ENCODE measurements around the gene IL17RE. TPM values are rescaled to one million over a fixed set of nuclear protein-coding genes. Genes with fewer than 3 reads are reported as not detected.

Gene IL17RE
- total RNA-seq, 3 donors from 2014 or later = 11.5 to 22.0 (median 11.7) TPM

- TF ChIP-seq POLR2AphosphoS5 (IDR thresholded peaks at IDR 0.05) (peak; percentile 82 to 94 (median 91)), POLR2A (IDR thresholded peaks at IDR 0.05) (peak; percentile 78), CTCF (IDR thresholded peaks at IDR 0.05) (no peak)
- Histone ChIP-seq H3K4me1 (peaks cover 0 to 20% of the 10 kb centered on the region in 2 donors), H3K27ac (peak within 1 kb of the TSS; percentile 97 to 99), H3K9me3 (no peaks in the 10 kb centered on the region), H3K4me3 (peak within 1 kb of the TSS; percentile 64 to 82 (median 77)), H3K36me3 (no peaks in the 10 kb centered on the region), H3K27me3 (no peaks in the 10 kb centered on the region)
- intact Hi-C loops (cut with DNase I; ENCODE audit: low total_unique reads) = loop anchor here (5.0 kb wide), 1 partner anchor 981 kb away; no protein-coding TSS in a partner anchor
- peak; percentile 96 for DNase-seq (ENCODE audit: low spot score in 2 of 2)
These were observed 31.1 kb downstream of the IL17RE start, which contains the start of gene CRELD1 for GRCh38 chr3:9933561-9934234. Gene CRELD1, plus strand, starts transcription at chr3:9933834. Its CDS starts 605 bp downstream, at chr3:9934439.

GRCh38 chr3:9934235-9934621, 31.6 kb downstream of the IL17RE start:
- Histone ChIP-seq H3K9me3 (no peaks in the 10 kb centered on the region), H3K27ac (peak overlapping the region; percentile 97 to 99), H3K4me1 (peaks cover 0 to 20% of the 10 kb centered on the region in 2 donors), H3K36me3 (no peaks in the 10 kb centered on the region), H3K27me3 (no peaks in the 10 kb centered on the region), H3K4me3 (peak overlapping the region; percentile 64 to 82 (median 77))
- no peak for TF ChIP-seq POLR2AphosphoS5 (IDR thresholded peaks at IDR 0.05)
- TF ChIP-seq CTCF (IDR thresholded peaks at IDR 0.05) = peak in 1 of 3 donors; percentile 43
- intact Hi-C loops (cut with DNase I; ENCODE audit: low total_unique reads) = loop anchor here (5.0 kb wide), 1 partner anchor 982 kb away; no protein-coding TSS in a partner anchor
- DNase-seq (ENCODE audit: low spot score in 2 of 2) = no peak

DNA sequence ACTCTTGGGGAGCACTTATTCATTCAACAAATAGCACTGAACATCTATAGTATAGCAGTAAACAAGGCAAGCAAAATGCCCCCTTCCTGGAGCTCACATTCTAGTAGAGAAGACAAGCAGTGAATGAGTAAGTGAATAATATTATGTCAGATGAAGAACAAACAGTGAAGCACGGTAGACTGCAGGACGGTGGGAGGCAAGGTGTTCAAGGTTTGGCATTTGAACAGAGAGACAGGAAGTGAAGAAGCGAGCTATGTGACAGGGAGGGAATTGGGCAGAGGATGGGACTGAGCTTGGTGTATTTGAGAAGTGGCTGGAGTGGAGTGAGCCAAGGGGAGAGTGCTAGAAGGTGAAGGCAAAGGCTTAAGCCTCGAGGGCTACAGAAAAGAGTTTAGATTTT, 32.3 kb downstream of the IL17RE start:
- Histone ChIP-seq H3K27ac (peak overlapping the region; percentile 97 to 99), H3K36me3 (no peaks in the 10 kb centered on the region), H3K27me3 (no peaks in the 10 kb centered on the region), H3K9me3 (no peaks in the 10 kb centered on the region), H3K4me3 (peak overlapping the region in 2 of 3 donors; percentile 77 to 82), H3K4me1 (peaks cover 0 to 20% of the 10 kb centered on the region in 2 donors)
- intact Hi-C loops (cut with DNase I; ENCODE audit: low total_unique reads) = loop anchor here (5.0 kb wide), 1 partner anchor 983 kb away; no protein-coding TSS in a partner anchor
- no peak for DNase-seq (ENCODE audit: low spot score in 2 of 2)
- no peak for TF ChIP-seq CTCF (IDR thresholded peaks at IDR 0.05)
- TF ChIP-seq POLR2AphosphoS5 (IDR thresholded peaks at IDR 0.05) = no peak
- no peak for TF ChIP-seq POLR2A (IDR thresholded peaks at IDR 0.05)

DNA sequence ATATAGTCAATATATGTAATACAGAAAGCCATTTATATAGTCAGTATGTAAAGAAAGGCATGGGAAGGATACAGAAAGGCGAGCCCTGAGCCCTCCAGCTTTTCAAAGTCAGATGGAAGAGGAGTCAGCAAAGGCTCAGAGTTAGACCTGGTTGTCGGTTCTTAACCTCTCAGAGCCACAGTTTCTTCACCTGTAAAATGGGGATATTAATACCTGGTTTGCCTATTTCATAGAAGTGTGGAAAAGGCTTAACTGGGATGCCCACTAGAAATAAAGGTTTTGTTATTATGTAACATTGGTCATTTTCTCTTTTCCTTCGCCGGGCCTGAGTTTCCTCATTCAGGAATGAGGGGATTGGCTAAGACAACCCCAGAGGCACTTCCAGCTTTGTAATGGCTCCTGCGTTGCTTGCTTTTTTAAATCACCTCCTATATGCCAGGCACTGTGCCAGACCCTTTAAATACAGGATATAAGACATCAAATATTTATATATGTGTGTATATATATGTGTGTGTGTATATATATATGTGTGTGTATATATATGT, 33.4 kb downstream of the IL17RE start:
- H3K4me3 ChIP-seq = no peak overlapping the region

More for the DNA sequence above, 33.4 kb downstream of the IL17RE start:
- Histone ChIP-seq H3K36me3 (no peaks in the 10 kb centered on the region), H3K9me3 (no peaks in the 10 kb centered on the region), H3K27me3 (no peaks in the 10 kb centered on the region), H3K27ac (no peak overlapping the region), H3K4me1 (peaks cover 0 to 20% of the 10 kb centered on the region in 2 donors)
- no peak for DNase-seq (ENCODE audit: low spot score in 2 of 2)
- intact Hi-C loops (cut with DNase I; ENCODE audit: low total_unique reads) = no loop called here
- no peak for TF ChIP-seq CTCF (IDR thresholded peaks at IDR 0.05)
- no peak for TF ChIP-seq POLR2A (IDR thresholded peaks at IDR 0.05)
- TF ChIP-seq POLR2AphosphoS5 (IDR thresholded peaks at IDR 0.05) = no peak

Data from breast epithelium (tissue), 4 donors.